Vagina (tissue), 2 donors: Measurements from ENCODE around the gene MILR1.

Experiments used
- CTCF ChIP-seq, 3 experiments: fragments of 450-650 bp in 2 of 3; fragments of 200-600 bp in 1 of 3; sonication (generic) in 1 of 3; IDR thresholded peaks; one replicate each; pipeline ENCODE4 v1.5.1; 2017 to 2019; ENCODE audit warnings: antibody characterized with exemption in 3 of 3, mild to moderate bottlenecking in 2 of 3, moderate library complexity in 2 of 3
- POLR2A ChIP-seq, 2 donors: fragments of 450-650 bp; IDR thresholded peaks; one replicate each; pipeline ENCODE4 v1.6.1; 2017; ENCODE audit warnings: antibody characterized with exemption in 2 of 2, mild to moderate bottlenecking in 2 of 2, moderate library complexity in 2 of 2
- POLR2AphosphoS5 ChIP-seq, 2 donors: sonication (generic); formaldehyde crosslinking; IDR thresholded peaks; one replicate each; pipeline ENCODE4 v1.9.0; 2017; ENCODE audit warnings: antibody characterized with exemption in 2 of 2, mild to moderate bottlenecking in 2 of 2, low read depth in 1 of 2; ENCODE audit not compliant: insufficient read depth in 1 of 2

- TF ChIP-seq CTCF (IDR thresholded peaks at IDR 0.05) (no peak), POLR2A (IDR thresholded peaks at IDR 0.05) (no peak), POLR2AphosphoS5 (IDR thresholded peaks at IDR 0.05; ENCODE audit: insufficient read depth in 1 of 2, low read depth in 1 of 2) (no peak)
Measured at GRCh38 chr17:64403881-64404460, 44.9 kb upstream of the MILR1 start.
